HepG2 (cell line): ENCODE results near the gene UGT1A8. TPM values are rescaled to one million over a fixed set of nuclear protein-coding genes. Genes with fewer than 3 reads are reported as not detected.
A peak's percentile ranks its signal among the peaks of the same experiment; 100 is the strongest.

Experiments
- ATRX ChIP-seq: sonication (generic); formaldehyde crosslinking; IDR thresholded peaks from 2 replicates; pipeline ENCODE4 v1.4.0; 2020; ENCODE audit warnings: missing genetic modification reagents, borderline replicate concordance
- HNF4A ChIP-seq: sonication (generic); formaldehyde crosslinking; IDR thresholded peaks from 2 replicates; pipeline ENCODE4 v1.4.0; 2020; ENCODE audit warnings: missing genetic modification reagents
- HNF4G ChIP-seq, 2 experiments: sonication (generic) in 1 of 2; formaldehyde crosslinking in 1 of 2; IDR thresholded peaks; 2 replicates each; pipeline versions ENCODE4 v1.4.0 to v1.6.1; 2011 to 2020; ENCODE audit warnings: borderline replicate concordance in 2 of 2, low read depth in 2 of 2, mild to moderate bottlenecking in 2 of 2, low read length in 1 of 2, missing genetic modification reagents in 1 of 2, moderate library complexity in 1 of 2
- IRF2 ChIP-seq: IDR thresholded peaks from 2 replicates; pipeline ENCODE4 v1.6.1; 2018; ENCODE audit warnings: missing genetic modification reagents, missing compliant biosample characterization
- KLF11 ChIP-seq: IDR thresholded peaks from 2 replicates; pipeline ENCODE4 v1.6.1; 2016; ENCODE audit warnings: missing compliant biosample characterization
- NONO ChIP-seq, 2 experiments: fragments of 450-650 bp in 1 of 2; sonication (generic) in 1 of 2; formaldehyde crosslinking in 1 of 2; IDR thresholded peaks in 1 of 2; conservative IDR thresholded peaks in 1 of 2; 2 replicates each; pipeline versions ENCODE4 v1.6.1 to v1.8.0; 2017 to 2022; ENCODE audit warnings: mild to moderate bottlenecking in 1 of 2, missing genetic modification reagents in 1 of 2, moderate library complexity in 1 of 2
- NPAS2 ChIP-seq: sonication (generic); formaldehyde crosslinking; IDR thresholded peaks from 2 replicates; pipeline ENCODE4 v1.8.0; 2022; ENCODE audit warnings: mild to moderate bottlenecking, missing genetic modification reagents, borderline replicate concordance
- NR1H2 ChIP-seq: sonication (generic); formaldehyde crosslinking; IDR thresholded peaks from 2 replicates; pipeline ENCODE4 v1.8.1; 2022; ENCODE audit warnings: low read depth, missing genetic modification reagents, borderline replicate concordance
- REPIN1 ChIP-seq: sonication (generic); formaldehyde crosslinking; IDR thresholded peaks from 2 replicates; pipeline ENCODE4 v1.8.0; 2022; ENCODE audit warnings: missing genetic modification reagents, low read depth, mild to moderate bottlenecking, borderline replicate concordance
- SMAD3 ChIP-seq: sonication (generic); formaldehyde crosslinking; IDR thresholded peaks from 2 replicates; pipeline ENCODE4 v1.4.0; 2020; ENCODE audit warnings: missing genetic modification reagents
- TGIF2 ChIP-seq: IDR thresholded peaks from 2 replicates; pipeline ENCODE4 v1.6.1; 2016; ENCODE audit warnings: control low read depth, missing compliant biosample characterization
- TOE1 ChIP-seq: sonication (generic); formaldehyde crosslinking; IDR thresholded peaks from 2 replicates; pipeline ENCODE4 v1.4.0; 2020; ENCODE audit warnings: mild to moderate bottlenecking, missing genetic modification reagents
- U2AF2 ChIP-seq: fragments of 200-400 bp; formaldehyde crosslinking; IDR thresholded peaks from 2 replicates; pipeline ENCODE4 v1.6.1; 2017; ENCODE audit warnings: low read depth, mild to moderate bottlenecking, low read length
- ZEB1 ChIP-seq: IDR thresholded peaks from 2 replicates; pipeline ENCODE4 v1.6.1; 2012; ENCODE audit warnings: mild to moderate bottlenecking, low read depth, inconsistent platforms; ENCODE audit not compliant: insufficient replicate concordance
- ZNF101 ChIP-seq: sonication (generic); formaldehyde crosslinking; IDR thresholded peaks from 2 replicates; pipeline ENCODE4 v1.4.0; 2020; ENCODE audit warnings: mild to moderate bottlenecking, low read depth, missing genetic modification reagents, borderline replicate concordance
- ZNF264 ChIP-seq: sonication (generic); formaldehyde crosslinking; IDR thresholded peaks from 2 replicates; pipeline ENCODE4 v1.4.0; 2020; ENCODE audit warnings: missing genetic modification reagents
- ZNF451 ChIP-seq: sonication (generic); formaldehyde crosslinking; IDR thresholded peaks from 2 replicates; pipeline ENCODE4 v1.5.0; 2020; ENCODE audit warnings: mild to moderate bottlenecking, missing genetic modification reagents
- ZNF501 ChIP-seq: sonication (generic); formaldehyde crosslinking; IDR thresholded peaks from 2 replicates; pipeline ENCODE4 v1.5.1; 2020; ENCODE audit warnings: mild to moderate bottlenecking, moderate library complexity, missing genetic modification reagents
- polyA plus RNA-seq, 8 experiments: library from polyadenylated mRNA; depleted of rRNA in 3 of 8; stranded (reverse) in 7 of 8; unstranded in 1 of 8; fragments of >200 nt; fragmentation: Illumina TruSeq in 4 of 8; extraction: Trizol in 4 of 8; gene quantifications; 2 replicates each; pipeline versions ENCODE4 v1.2.1 to v1.2.3, GENCODE V29; 2011 to 2016; ENCODE audit warnings: low read depth in 4 of 8, missing spikeins in 1 of 8, mixed read lengths in 1 of 8; ENCODE audit not compliant: insufficient read depth in 1 of 8
- total RNA-seq, 5 experiments: library from RNA; depleted of rRNA; stranded (reverse); fragments of >200 nt; fragmentation: Illumina TruSeq; extraction: Trizol; gene quantifications; 2 replicates each; pipeline ENCODE4 v1.2.3, GENCODE V29; 2016; ENCODE audit warnings: low read depth in 1 of 5
- TF ChIP-seq, protein P1 (sequence below): sonication (generic); formaldehyde crosslinking; IDR thresholded peaks from 2 replicates; pipeline ENCODE4 v1.5.1; 2020; ENCODE audit warnings: missing genetic modification reagents, mild to moderate bottlenecking, borderline replicate concordance
- TF ChIP-seq, protein P2 (sequence below): sonication (generic); formaldehyde crosslinking; IDR thresholded peaks from 2 replicates; pipeline ENCODE4 v1.8.0; 2022; ENCODE audit warnings: mild to moderate bottlenecking, missing genetic modification reagents; ENCODE audit not compliant: insufficient replicate concordance
- TF ChIP-seq, protein P3 (sequence below): sonication (generic); formaldehyde crosslinking; IDR thresholded peaks from 2 replicates; pipeline ENCODE4 v1.4.0; 2020; ENCODE audit warnings: missing genetic modification reagents, mild to moderate bottlenecking, borderline replicate concordance
- TF ChIP-seq, protein P4 (sequence below): sonication (generic); formaldehyde crosslinking; IDR thresholded peaks from 2 replicates; pipeline ENCODE4 v1.5.0; 2020; ENCODE audit warnings: mild to moderate bottlenecking, missing genetic modification reagents, moderate library complexity

Gene UGT1A8
- total and polyA plus RNA-seq, 2 of the 13 experiments (the other 11 are each of a cell fraction or from before 2014, with no cell fraction given): not detected

DNA sequence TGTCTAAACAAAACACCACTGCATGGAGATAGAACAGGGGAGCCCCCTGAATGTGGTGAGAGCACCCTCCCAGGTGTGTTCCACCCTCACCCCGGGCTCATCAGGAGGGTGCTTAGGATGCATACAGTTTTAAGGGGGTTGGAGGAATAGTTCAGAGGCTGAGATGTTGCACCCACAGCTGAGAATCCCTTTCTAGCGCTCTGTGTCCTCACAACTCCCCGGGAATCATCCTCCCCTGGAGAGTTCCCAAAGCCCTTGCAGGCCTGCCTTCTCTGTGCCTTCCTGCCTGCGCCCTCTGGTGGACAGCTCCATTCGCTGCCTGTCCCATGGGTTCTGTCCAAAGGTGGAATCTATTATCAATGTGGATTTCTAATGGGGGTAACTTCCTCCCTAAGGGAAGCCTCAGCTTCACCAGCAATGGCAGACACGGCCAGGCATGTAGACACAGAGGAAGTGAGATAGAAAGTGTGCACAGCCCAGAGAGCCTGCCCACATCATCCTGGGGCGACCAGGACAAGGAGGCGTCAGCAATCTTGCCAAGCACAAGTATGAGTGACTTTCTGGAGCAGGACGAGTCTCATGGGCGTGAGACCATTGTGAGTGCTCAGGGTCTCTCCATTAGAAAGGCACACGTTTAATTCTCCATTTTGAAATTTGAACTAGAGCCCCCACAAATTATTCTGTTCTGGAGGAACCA lies 94.0 kb downstream of the UGT1A8 start (continued):
- TF ChIP-seq, protein P1, sequence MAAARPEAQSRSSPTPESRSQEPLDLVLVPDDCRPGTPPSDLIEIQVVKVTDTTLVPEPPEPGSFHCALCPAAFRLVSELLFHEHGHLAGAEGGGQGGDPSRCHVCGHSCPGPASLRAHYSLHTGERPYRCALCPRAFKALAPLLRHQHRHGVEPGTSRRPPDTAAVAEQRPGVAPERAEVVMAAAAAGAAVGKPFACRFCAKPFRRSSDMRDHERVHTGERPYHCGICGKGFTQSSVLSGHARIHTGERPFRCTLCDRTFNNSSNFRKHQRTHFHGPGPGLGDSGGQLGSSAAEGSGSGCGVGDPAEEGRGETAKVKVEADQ (CRISPR knock-in tag): no peak
- TF ChIP-seq, protein P2, sequence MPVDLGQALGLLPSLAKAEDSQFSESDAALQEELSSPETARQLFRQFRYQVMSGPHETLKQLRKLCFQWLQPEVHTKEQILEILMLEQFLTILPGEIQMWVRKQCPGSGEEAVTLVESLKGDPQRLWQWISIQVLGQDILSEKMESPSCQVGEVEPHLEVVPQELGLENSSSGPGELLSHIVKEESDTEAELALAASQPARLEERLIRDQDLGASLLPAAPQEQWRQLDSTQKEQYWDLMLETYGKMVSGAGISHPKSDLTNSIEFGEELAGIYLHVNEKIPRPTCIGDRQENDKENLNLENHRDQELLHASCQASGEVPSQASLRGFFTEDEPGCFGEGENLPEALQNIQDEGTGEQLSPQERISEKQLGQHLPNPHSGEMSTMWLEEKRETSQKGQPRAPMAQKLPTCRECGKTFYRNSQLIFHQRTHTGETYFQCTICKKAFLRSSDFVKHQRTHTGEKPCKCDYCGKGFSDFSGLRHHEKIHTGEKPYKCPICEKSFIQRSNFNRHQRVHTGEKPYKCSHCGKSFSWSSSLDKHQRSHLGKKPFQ (CRISPR knock-in tag): no peak
- TF ChIP-seq IRF2 (0 out of 2 replicates have a peak, but pooled peaks have one; percentile 22), ZEB1 (no peak), U2AF2 (no peak), SMAD3 (no peak), TGIF2 (CRISPR knock-in tag) (no peak), TOE1 (CRISPR knock-in tag) (no peak), KLF11 (CRISPR knock-in tag) (no peak), HNF4G (IDR thresholded peaks at IDR 0.05; ENCODE audit: borderline replicate concordance, low read depth, low read length) (0 out of 2 replicates have a peak, but pooled peaks have one; percentile 41), HNF4G (CRISPR knock-in tag; IDR thresholded peaks at IDR 0.05; ENCODE audit: borderline replicate concordance, low read depth) (no peak), ZNF451 (no peak), ZNF101 (CRISPR knock-in tag) (no peak), ATRX (CRISPR knock-in tag) (no peak), REPIN1 (CRISPR knock-in tag) (no peak), ZNF264 (CRISPR knock-in tag) (no peak), HNF4A (CRISPR knock-in tag) (peak; percentile 34; the same call in 1 of the 2 replicates), NPAS2 (CRISPR knock-in tag) (no peak), ZNF501 (CRISPR knock-in tag) (0 out of 2 replicates have a peak, but pooled peaks have one; percentile 25), NR1H2 (CRISPR knock-in tag) (no peak), NONO (IDR thresholded peaks at IDR 0.05) (no peak), NONO (CRISPR knock-in tag; conservative IDR thresholded peaks at IDR 0.05) (no peak)
- TF ChIP-seq, protein P3, sequence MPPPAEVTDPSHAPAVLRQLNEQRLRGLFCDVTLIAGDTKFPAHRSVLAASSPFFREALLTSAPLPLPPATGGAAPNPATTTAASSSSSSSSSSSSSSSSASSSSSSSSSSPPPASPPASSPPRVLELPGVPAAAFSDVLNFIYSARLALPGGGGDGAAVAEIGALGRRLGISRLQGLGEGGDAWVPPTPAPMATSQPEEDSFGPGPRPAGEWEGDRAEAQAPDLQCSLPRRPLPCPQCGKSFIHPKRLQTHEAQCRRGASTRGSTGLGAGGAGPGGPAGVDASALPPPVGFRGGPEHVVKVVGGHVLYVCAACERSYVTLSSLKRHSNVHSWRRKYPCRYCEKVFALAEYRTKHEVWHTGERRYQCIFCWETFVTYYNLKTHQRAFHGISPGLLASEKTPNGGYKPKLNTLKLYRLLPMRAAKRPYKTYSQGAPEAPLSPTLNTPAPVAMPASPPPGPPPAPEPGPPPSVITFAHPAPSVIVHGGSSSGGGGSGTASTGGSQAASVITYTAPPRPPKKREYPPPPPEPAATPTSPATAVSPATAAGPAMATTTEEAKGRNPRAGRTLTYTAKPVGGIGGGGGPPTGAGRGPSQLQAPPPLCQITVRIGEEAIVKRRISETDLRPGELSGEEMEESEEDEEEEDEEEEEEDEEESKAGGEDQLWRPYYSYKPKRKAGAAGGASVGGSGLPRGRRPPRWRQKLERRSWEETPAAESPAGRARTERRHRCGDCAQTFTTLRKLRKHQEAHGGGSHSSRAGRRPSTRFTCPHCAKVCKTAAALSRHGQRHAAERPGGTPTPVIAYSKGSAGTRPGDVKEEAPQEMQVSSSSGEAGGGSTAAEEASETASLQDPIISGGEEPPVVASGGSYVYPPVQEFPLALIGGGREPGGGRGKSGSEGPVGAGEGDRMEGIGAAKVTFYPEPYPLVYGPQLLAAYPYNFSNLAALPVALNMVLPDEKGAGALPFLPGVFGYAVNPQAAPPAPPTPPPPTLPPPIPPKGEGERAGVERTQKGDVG (CRISPR knock-in tag): no peak
- TF ChIP-seq, protein P4, sequence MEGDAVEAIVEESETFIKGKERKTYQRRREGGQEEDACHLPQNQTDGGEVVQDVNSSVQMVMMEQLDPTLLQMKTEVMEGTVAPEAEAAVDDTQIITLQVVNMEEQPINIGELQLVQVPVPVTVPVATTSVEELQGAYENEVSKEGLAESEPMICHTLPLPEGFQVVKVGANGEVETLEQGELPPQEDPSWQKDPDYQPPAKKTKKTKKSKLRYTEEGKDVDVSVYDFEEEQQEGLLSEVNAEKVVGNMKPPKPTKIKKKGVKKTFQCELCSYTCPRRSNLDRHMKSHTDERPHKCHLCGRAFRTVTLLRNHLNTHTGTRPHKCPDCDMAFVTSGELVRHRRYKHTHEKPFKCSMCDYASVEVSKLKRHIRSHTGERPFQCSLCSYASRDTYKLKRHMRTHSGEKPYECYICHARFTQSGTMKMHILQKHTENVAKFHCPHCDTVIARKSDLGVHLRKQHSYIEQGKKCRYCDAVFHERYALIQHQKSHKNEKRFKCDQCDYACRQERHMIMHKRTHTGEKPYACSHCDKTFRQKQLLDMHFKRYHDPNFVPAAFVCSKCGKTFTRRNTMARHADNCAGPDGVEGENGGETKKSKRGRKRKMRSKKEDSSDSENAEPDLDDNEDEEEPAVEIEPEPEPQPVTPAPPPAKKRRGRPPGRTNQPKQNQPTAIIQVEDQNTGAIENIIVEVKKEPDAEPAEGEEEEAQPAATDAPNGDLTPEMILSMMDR (CRISPR knock-in tag): peak; percentile 94
